Bronchial epithelial cell (primary cell): ENCODE results near the gene FGD4. TPM values are rescaled to one million over a fixed set of nuclear protein-coding genes. Genes with fewer than 3 reads are reported as not detected.

ENCODE experiments used
- DNase-seq: peaks from one replicate; pipeline ENCODE4 v3.0.0-alpha.2; 2010; ENCODE audit warnings: low read depth
- FAIRE-seq: peaks from 2 replicates; lab custom pipeline; 2011; peaks lifted over from hg19 to GRCh38; lab: Jason Lieb, UNC
- H3K27me3 ChIP-seq: 2 replicates; pipeline ENCODE4 v1.5.1; 2011; ENCODE audit warnings: low read length; ENCODE audit not compliant: control insufficient read depth, insufficient read depth
- H3K36me3 ChIP-seq: 2 replicates; pipeline ENCODE4 v1.5.1; 2011; ENCODE audit warnings: low read length; ENCODE audit not compliant: control insufficient read depth, insufficient read depth
- H3K4me3 ChIP-seq: 2 replicates; pipeline ENCODE4 v1.5.1; 2011; ENCODE audit warnings: mild to moderate bottlenecking, low read depth, low read length, control low read depth
- total RNA-seq: library from RNA; depleted of rRNA; stranded (reverse); fragments of >200 nt; gene quantifications from 2 replicates; pipeline ENCODE4 v1.2.1, GENCODE V29; 2014
- TF ChIP-seq, protein P1 (sequence below): IDR thresholded peaks from 2 replicates; pipeline ENCODE4 v1.5.1; 2011; ENCODE audit warnings: mild to moderate bottlenecking, moderate library complexity, low read length, control low read depth, inconsistent platforms; ENCODE audit not compliant: insufficient read depth, severe bottlenecking

The FGD4 gene
- total RNA-seq, 1 donor from 2014 or later = 22.9 TPM

DNA sequence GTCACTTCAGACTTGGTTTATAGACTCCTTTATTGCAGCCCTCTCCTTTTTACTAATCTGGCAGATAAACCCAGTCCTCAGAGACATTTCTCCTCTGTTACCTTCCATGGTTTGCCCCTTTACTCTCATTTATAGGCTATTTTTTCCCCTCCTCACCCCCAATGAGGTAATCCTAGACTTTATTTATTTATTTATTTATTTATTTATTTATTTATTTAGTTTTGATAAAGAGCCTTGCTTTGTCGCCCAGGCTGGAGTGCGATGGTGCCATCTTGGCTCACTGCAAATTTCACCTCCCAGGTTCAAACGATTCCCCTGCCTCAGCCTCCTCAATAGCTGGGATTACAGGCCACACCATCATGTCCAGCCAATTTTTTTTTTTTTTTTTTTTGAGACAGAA, 8.4 kb downstream of the FGD4 start:
- Histone ChIP-seq H3K27me3 (no peaks in the 10 kb centered on the region), H3K4me3 (no peak overlapping the region), H3K36me3 (no peaks in the 10 kb centered on the region)
- DNase-seq = no peak
- TF ChIP-seq, protein P1, sequence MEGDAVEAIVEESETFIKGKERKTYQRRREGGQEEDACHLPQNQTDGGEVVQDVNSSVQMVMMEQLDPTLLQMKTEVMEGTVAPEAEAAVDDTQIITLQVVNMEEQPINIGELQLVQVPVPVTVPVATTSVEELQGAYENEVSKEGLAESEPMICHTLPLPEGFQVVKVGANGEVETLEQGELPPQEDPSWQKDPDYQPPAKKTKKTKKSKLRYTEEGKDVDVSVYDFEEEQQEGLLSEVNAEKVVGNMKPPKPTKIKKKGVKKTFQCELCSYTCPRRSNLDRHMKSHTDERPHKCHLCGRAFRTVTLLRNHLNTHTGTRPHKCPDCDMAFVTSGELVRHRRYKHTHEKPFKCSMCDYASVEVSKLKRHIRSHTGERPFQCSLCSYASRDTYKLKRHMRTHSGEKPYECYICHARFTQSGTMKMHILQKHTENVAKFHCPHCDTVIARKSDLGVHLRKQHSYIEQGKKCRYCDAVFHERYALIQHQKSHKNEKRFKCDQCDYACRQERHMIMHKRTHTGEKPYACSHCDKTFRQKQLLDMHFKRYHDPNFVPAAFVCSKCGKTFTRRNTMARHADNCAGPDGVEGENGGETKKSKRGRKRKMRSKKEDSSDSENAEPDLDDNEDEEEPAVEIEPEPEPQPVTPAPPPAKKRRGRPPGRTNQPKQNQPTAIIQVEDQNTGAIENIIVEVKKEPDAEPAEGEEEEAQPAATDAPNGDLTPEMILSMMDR = no peak
- no peak for FAIRE-seq

DNA sequence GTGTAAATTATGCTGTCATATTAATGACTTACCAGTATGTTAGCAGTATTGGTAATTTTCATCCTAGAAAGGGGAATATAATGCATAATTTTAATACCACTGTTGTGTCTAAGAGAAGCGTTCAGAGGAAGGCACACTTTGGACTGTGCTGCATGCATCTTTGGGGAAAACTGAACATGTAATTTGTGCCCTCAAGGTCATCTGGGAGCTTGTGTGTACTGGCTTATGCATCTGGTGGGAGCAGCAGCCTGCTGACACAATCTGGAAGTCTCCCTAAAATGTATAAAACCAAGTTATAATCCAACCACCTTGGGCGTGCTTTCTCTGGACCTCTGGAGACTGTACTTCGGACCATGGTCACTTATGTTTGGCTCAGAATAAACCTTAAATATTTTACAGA, 14.1 kb downstream of the FGD4 start:
- FAIRE-seq (no peak), DNase-seq (no peak)
- Histone ChIP-seq H3K27me3 (no peaks in the 10 kb centered on the region), H3K4me3 (no peak overlapping the region), H3K36me3 (no peaks in the 10 kb centered on the region)
- TF ChIP-seq, protein P1 = no peak

DNA sequence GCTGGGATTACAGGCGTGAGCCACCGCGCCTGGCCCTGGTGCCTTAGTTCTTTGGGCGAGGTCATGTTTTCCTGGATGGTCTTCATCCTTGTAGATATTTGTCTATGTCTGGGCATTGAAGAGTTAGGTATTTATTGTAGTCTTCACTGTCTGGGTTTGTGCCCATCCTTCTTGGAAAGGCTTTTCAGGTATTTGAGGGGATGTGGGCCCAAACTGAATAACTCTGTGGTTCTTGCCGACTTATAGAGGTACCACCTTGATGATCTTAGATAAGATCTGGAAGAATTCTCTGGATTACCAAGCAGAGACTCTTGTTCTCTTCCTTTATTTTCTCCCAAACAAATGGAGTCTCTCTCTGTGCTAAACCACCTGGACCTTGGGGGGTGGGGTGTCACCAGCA, 18.9 kb downstream of the FGD4 start:
- Histone ChIP-seq H3K4me3 (no peak overlapping the region), H3K27me3 (no peaks in the 10 kb centered on the region), H3K36me3 (no peaks in the 10 kb centered on the region)
- DNase-seq = no peak
- FAIRE-seq = no peak
- TF ChIP-seq, protein P1 = no peak

DNA sequence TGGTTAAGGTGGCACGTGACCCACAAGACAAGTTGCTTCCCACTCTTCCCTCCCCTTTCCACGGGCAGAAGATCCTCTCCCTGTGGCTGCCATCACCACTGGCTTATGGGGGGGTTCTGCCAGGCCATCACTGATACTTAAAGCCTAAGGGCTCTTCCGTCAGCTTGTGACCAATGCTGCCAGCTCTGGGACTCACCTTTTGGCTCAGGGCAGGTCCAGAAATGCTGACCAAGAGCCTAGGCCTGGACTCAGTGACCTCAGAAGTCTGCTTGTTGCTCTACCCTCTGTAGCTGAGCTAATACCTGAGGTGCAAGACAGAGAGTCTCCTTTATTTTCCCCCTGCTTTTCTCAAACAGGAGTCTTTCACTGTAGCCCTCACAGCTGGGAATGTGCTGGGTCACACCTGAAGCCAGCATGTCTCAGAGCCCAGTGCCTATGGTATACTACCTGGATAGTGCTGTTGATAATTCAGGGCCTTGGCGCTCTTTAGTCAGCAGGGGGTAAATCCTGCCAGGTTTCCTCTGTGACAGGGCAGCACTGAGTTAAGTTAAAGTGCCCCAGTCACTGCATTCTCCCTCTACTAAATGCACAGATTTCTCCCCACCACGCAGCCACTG, 19.7 kb downstream of the FGD4 start:
- TF ChIP-seq, protein P1 = no peak
- H3K4me3 ChIP-seq = no peak overlapping the region

DNA sequence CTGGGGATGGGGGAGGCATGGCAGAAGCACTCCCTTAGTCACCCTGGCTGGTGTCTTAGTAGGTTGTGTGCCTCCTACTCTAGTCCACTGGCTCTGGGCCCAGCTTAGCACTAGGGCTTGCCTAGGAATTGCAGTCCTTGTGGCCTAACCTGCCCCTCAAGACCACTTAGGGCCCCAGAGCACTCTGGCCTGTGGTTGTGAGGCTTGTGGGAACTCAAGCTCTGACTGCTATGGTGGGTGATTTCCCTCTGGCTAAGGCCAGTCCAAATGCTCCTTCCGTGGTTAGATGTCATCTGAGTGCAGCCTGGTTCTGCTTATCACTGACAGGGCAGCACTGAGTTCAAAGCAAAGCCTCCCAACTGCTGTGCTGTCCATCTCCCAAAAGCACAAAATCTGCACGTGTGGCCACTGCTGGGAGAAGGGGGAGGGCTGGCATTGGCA, 20.2 kb downstream of the FGD4 start:
- Histone ChIP-seq H3K27me3 (no peaks in the 10 kb centered on the region), H3K36me3 (no peaks in the 10 kb centered on the region), H3K4me3 (no peak overlapping the region)
- DNase-seq (no peak), FAIRE-seq (peak; percentile 28)
- TF ChIP-seq, protein P1 = no peak

More for the DNA sequence above, 19.7 kb downstream of the FGD4 start:
- H3K36me3 ChIP-seq = no peaks in the 10 kb centered on the region
- H3K27me3 ChIP-seq = no peaks in the 10 kb centered on the region
- FAIRE-seq (no peak), DNase-seq (no peak)

DNA sequence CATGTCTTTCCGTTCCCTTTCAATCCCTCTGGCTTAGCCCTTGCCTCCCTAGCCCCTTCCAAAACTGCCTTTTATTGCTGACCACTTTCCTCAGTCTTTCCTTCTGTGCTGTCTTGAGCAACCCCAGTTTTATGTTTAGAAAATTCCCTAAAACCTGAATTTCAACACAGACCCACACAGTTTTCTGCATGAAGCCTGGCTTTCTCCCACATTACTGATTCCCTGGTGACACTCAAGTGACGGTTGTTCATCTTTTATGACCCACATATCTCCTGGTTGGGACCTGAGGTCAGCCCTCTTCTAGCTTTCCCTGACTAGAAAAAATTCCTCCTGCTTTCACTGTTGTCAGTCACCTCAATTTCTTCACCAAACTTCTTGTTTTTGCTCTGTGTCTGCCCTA, 21.0 kb downstream of the FGD4 start:
- no peaks in the 10 kb centered on the region for H3K36me3 ChIP-seq
- H3K27me3 ChIP-seq = no peaks in the 10 kb centered on the region
- no peak for FAIRE-seq
- no peak for DNase-seq
- TF ChIP-seq, protein P1 = no peak
- no peak overlapping the region for H3K4me3 ChIP-seq
